ENCODE results near the gene ARHGAP18. TPM values are rescaled to one million over a fixed set of nuclear protein-coding genes. Genes with fewer than 3 reads are reported as not detected.
A peak's percentile ranks its signal among the peaks of the same experiment; 100 is the strongest.

The ARHGAP18 gene
- total RNA-seq, 1 donor from 2014 or later: 4.5 TPM

DNA sequence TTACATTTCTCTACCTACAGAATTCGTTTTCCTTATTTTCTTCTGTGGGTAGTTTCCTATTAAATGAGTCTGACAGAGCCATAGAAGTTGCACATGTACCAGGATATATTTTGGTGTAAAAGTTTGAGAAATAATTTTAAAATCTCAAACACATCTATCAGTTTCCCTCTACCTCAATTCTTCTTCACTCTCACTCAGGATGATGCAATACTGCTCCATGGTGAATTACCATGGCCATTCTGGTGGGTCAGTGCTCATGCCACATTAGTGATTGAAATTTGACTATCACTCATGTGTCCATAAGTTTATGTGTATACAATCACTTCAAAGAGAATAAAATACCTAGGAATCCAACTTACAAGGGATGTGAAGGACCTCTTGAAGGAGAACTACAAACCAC lies 151.7 kb downstream of the ARHGAP18 start:
- Histone ChIP-seq H3K36me3 (ENCODE audit: control insufficient read depth, insufficient read depth, low read length) (no peaks in the 10 kb centered on the region), H3K27me3 (ENCODE audit: control insufficient read depth, insufficient read depth, low read length) (no peaks in the 10 kb centered on the region), H3K4me3 (ENCODE audit: low read depth, low read length) (no peak overlapping the region)
- DNase-seq (ENCODE audit: low read depth): no peak
- FAIRE-seq: no peak
- TF ChIP-seq, protein P1, sequence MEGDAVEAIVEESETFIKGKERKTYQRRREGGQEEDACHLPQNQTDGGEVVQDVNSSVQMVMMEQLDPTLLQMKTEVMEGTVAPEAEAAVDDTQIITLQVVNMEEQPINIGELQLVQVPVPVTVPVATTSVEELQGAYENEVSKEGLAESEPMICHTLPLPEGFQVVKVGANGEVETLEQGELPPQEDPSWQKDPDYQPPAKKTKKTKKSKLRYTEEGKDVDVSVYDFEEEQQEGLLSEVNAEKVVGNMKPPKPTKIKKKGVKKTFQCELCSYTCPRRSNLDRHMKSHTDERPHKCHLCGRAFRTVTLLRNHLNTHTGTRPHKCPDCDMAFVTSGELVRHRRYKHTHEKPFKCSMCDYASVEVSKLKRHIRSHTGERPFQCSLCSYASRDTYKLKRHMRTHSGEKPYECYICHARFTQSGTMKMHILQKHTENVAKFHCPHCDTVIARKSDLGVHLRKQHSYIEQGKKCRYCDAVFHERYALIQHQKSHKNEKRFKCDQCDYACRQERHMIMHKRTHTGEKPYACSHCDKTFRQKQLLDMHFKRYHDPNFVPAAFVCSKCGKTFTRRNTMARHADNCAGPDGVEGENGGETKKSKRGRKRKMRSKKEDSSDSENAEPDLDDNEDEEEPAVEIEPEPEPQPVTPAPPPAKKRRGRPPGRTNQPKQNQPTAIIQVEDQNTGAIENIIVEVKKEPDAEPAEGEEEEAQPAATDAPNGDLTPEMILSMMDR (IDR thresholded peaks at IDR 0.05; ENCODE audit: insufficient read depth, low read length, severe bottlenecking): no peak

DNA sequence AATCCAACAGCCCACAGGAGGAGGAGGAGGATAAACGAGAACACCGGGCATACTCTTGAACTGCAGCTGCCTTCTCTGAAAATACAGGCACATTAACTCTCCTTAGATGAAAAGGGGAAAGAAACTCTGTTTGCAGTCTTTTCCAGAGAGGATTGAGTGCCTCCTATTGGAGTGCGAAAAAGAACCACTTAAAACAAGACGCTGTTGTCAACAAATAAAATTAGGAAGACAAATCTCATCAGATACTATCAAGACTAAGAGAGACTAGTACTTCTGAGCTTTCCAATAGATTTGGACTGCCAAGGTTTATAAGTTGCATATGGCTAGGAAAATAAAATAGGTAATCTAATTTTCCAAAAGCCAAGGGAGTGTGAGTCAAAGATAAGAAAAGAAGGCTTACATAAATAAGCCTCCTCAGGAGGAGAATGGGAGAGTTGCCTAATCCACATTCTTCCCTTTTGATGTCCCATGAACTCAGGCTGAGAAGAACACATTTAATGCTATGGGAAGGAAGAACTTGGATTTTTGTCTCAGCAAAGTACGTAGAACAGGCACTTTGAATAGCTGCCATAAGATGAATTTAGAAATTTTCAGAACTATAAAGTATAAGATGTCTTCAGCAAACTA lies 154.7 kb downstream of the ARHGAP18 start:
- TF ChIP-seq, protein P1 (IDR thresholded peaks at IDR 0.05; ENCODE audit: insufficient read depth, low read length, severe bottlenecking): no peak
- Histone ChIP-seq H3K36me3 (ENCODE audit: control insufficient read depth, insufficient read depth, low read length) (no peaks in the 10 kb centered on the region), H3K27me3 (ENCODE audit: control insufficient read depth, insufficient read depth, low read length) (no peaks in the 10 kb centered on the region), H3K4me3 (ENCODE audit: low read depth, low read length) (no peak overlapping the region)
- DNase-seq (ENCODE audit: low read depth) (no peak), FAIRE-seq (no peak)

DNA sequence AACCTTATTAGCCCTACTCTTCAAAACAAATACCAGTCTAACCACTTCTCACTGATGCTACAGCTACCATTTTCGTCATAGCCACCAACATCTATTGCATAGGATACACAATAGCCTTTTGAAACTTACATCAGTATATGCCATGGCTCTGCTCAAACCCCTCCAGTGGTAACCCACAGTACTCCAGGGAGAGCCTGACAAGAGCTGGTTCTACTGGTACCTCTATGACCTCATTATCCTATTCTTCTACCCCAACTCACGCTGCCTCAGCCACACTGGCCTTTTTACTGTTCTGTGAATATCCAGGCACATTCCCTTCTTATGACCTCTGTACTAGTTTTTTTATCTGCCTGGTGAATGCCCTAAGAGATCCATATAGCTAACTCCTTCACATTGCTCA lies 157.6 kb downstream of the ARHGAP18 start:
- DNase-seq (ENCODE audit: low read depth) (no peak), FAIRE-seq (no peak)
- Histone ChIP-seq H3K27me3 (ENCODE audit: control insufficient read depth, insufficient read depth, low read length) (no peaks in the 10 kb centered on the region), H3K36me3 (ENCODE audit: control insufficient read depth, insufficient read depth, low read length) (no peaks in the 10 kb centered on the region), H3K4me3 (ENCODE audit: low read depth, low read length) (no peak overlapping the region)
- TF ChIP-seq, protein P1 (IDR thresholded peaks at IDR 0.05; ENCODE audit: insufficient read depth, low read length, severe bottlenecking): no peak

DNA sequence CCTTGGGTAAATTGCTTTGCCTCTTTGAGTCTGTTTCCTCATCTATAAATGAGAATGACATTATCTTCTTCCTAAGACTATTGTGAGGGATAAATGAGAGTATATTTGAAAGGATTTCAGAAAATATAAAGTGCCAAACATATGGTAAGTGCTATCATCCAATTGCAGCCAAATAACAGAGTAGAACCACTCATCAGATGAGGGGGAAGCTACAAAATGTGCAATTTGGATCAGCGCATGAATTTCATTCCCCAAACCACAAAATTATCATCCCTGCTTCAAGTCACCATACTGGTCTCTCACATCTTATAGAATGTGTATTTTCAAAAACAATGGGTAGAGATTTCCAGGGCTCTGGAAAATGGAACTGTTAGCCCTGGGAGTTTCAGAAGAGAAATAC lies 158.5 kb downstream of the ARHGAP18 start:
- H3K36me3 ChIP-seq (ENCODE audit: control insufficient read depth, insufficient read depth, low read length): no peaks in the 10 kb centered on the region
- no peaks in the 10 kb centered on the region for H3K27me3 ChIP-seq (ENCODE audit: control insufficient read depth, insufficient read depth, low read length)
- H3K4me3 ChIP-seq (ENCODE audit: low read depth, low read length): no peak overlapping the region
- no peak for DNase-seq (ENCODE audit: low read depth)
- FAIRE-seq: peak; percentile 68
- TF ChIP-seq, protein P1 (IDR thresholded peaks at IDR 0.05; ENCODE audit: insufficient read depth, low read length, severe bottlenecking): no peak

DNA sequence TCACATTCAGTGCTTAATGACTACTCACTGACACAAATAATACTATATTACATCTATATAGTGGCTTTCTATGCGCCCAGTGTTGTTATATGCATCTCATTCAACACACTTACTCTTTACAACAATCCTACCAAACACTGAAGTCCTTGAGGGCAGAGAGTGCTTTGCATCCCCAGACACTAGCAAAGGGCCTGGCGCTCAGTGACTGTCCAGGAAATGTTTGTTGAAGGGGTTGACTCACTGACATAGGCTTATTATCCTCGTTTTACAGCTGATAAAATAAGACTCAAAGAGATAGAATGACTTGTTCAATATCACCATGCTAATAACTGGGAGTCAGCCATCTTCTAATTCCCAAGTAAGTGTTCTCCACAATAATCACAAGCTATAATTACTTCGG lies 163.3 kb downstream of the ARHGAP18 start:
- DNase-seq (ENCODE audit: low read depth) (peak; percentile 34), FAIRE-seq (no peak)
- H3K27me3 ChIP-seq (ENCODE audit: control insufficient read depth, insufficient read depth, low read length): no peaks in the 10 kb centered on the region
- H3K36me3 ChIP-seq (ENCODE audit: control insufficient read depth, insufficient read depth, low read length): no peaks in the 10 kb centered on the region
- TF ChIP-seq, protein P1 (IDR thresholded peaks at IDR 0.05; ENCODE audit: insufficient read depth, low read length, severe bottlenecking): no peak
- no peak overlapping the region for H3K4me3 ChIP-seq (ENCODE audit: low read depth, low read length)

Measured in bronchial epithelial cell (primary cell).